Thyroid gland (tissue), 4 donors: ENCODE results near the gene BAHD1. TPM values are rescaled to one million over a fixed set of nuclear protein-coding genes. Genes with fewer than 3 reads are reported as not detected.

Source experiments
- DNase-seq, 2 donors: peaks; one replicate each; pipeline ENCODE4 v3.0.0-alpha.2; 2019
- H3K27ac ChIP-seq, 3 donors: fragments of 200-600 bp; sonication (generic); 1 replicate in 2 of 3; 2 replicates in 1 of 3; pipeline ENCODE4 v1.5.1; 2016 to 2019; ENCODE audit warnings: mild to moderate bottlenecking in 1 of 3, moderate library complexity in 1 of 3
- H3K27me3 ChIP-seq: fragments of 200-600 bp; sonication (generic); one replicate; pipeline ENCODE4 v1.5.1; 2019
- H3K36me3 ChIP-seq, 2 donors: fragments of 200-600 bp; sonication (generic); one replicate each; pipeline ENCODE4 v1.5.1; 2016 to 2019
- H3K4me1 ChIP-seq, 2 donors: fragments of 200-600 bp; sonication (generic); one replicate each; pipeline ENCODE4 v1.5.1; 2017 to 2019
- H3K4me3 ChIP-seq, 3 donors: fragments of 200-600 bp; sonication (generic); replicated peaks in 1 of 3; 1 replicate in 2 of 3; 2 replicates in 1 of 3; pipeline ENCODE4 v1.5.1; 2016; ENCODE audit warnings: mild to moderate bottlenecking in 1 of 3
- H3K9me3 ChIP-seq: fragments of 200-600 bp; sonication (generic); one replicate; pipeline ENCODE4 v1.5.1; 2017
- POLR2A ChIP-seq, 2 donors: fragments of 450-650 bp; IDR thresholded peaks; one replicate each; pipeline ENCODE4 v1.6.1; 2017; ENCODE audit warnings: antibody characterized with exemption in 2 of 2, mild to moderate bottlenecking in 2 of 2, moderate library complexity in 1 of 2
- WGBS, 2 donors: methylation state at CpG; one replicate each; pipeline ENCODE4 v1.1.5; 2017; 5-methylcytosine and 5-hydroxymethylcytosine counted together
- intact Hi-C: fragments of 100-400 bp; cut with DNase I; formaldehyde crosslinking; loops from one replicate; pipeline ENCODE4 v1.15.1; 2023
- total RNA-seq, 4 donors: library from RNA; depleted of rRNA; stranded (reverse); fragments of >200 nt; gene quantifications; one replicate each; pipeline ENCODE4 v1.2.3, GENCODE V29; 2016
- TF ChIP-seq, protein P1 (sequence below), 6 experiments: fragments of 200-600 bp in 3 of 6; fragments of 450-650 bp in 3 of 6; sonication (generic) in 3 of 6; IDR thresholded peaks; one replicate each; pipeline ENCODE4 v1.5.1; 2016 to 2019; ENCODE audit warnings: antibody characterized with exemption in 6 of 6, mild to moderate bottlenecking in 2 of 6, inconsistent platforms in 1 of 6, moderate library complexity in 1 of 6

BAHD1 gene
- total RNA-seq, 4 donors from 2014 or later: 20.0 to 50.4 (median 35.1) TPM

- H3K9me3 ChIP-seq: no peaks in the 10 kb centered on the region
- no peaks in the 10 kb centered on the region for H3K27me3 ChIP-seq
- no peak overlapping the region for H3K27ac ChIP-seq
- H3K4me1 ChIP-seq: no peaks in the 10 kb centered on the region
- TF ChIP-seq POLR2A (IDR thresholded peaks at IDR 0.05): no peak
- TF ChIP-seq, protein P1, sequence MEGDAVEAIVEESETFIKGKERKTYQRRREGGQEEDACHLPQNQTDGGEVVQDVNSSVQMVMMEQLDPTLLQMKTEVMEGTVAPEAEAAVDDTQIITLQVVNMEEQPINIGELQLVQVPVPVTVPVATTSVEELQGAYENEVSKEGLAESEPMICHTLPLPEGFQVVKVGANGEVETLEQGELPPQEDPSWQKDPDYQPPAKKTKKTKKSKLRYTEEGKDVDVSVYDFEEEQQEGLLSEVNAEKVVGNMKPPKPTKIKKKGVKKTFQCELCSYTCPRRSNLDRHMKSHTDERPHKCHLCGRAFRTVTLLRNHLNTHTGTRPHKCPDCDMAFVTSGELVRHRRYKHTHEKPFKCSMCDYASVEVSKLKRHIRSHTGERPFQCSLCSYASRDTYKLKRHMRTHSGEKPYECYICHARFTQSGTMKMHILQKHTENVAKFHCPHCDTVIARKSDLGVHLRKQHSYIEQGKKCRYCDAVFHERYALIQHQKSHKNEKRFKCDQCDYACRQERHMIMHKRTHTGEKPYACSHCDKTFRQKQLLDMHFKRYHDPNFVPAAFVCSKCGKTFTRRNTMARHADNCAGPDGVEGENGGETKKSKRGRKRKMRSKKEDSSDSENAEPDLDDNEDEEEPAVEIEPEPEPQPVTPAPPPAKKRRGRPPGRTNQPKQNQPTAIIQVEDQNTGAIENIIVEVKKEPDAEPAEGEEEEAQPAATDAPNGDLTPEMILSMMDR (IDR thresholded peaks at IDR 0.05): no peak
- 90 to 92% methylated on average over 3 of the region's 3 CpGs for WGBS, 2 donors
- peaks cover 44% of the 10 kb centered on the region in 2 donors for H3K36me3 ChIP-seq
- intact Hi-C loops: no loop called here
- H3K4me3 ChIP-seq: no peak overlapping the region
- DNase-seq: no peak
These were observed 23.9 kb downstream of the BAHD1 start for GRCh38 chr15:40464595-40465185.

DNA sequence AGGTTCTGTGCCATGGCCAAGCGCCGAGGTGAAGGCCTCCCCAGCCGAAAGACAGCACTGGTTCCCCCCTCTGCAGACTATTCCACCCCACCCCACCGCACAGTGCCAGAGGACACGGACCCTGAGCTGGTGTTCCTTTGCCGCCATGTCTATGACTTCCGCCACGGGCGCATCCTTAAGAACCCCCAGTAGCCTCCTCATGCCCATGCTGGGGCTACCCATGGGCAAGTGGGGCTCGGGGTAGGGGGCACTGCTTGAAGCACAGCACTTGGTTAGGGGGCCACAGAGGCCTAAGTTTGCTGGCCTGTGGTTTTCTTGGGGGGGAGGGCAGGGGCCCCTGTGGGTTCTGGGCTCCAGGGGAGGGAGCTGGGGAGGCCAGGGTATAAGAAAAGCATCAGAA is 25.2 kb downstream of the BAHD1 start:
- peaks cover 41 to 43% of the 10 kb centered on the region in 2 donors for H3K36me3 ChIP-seq
- WGBS, 2 donors: 91 to 98% methylated on average over 5 to 10 of the region's 10 CpGs

DNA sequence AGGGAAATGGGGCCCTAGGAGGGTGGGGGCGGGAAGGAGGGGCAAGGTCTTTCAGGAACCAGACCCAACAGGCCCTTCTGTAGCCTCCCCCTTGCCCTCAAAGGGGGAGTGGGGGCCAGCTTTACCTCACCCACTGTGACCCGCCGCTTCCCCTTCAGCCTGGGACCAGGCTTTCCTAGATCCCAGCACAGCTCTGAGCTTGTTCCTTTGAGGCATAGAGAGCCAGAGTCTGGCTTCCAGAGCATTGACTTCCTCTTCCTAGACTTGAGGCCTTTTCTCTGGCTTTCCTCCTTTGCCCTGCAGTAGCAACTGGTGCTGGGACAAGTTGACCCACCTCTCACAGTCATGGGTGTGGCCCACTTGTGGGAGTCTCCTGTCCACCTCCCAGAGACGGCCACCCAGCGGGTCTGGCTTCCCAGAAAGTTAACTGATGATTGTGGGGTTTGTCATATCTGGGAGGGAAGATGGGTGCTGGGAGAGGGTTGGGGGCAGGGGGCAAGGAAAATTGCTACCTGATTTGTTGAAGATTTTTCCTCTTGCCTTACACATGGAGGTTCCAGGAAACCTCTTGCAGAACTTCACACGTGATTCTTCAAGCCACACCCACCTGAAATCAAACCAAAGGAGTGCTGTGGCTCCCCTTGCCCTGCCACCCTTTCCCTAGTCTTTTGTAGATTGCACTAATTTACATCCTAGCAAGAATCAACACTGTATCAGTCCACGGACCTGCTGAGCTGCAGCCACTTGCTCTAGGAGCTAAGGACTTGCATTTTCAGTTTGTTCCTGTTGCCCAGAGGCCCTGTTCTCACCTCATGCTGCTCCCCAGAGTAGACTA is 25.9 kb downstream of the BAHD1 start:
- Histone ChIP-seq H3K36me3 (peaks cover 41 to 43% of the 10 kb centered on the region in 2 donors), H3K4me1 (peaks cover 8 to 11% of the 10 kb centered on the region in 2 donors), H3K27me3 (no peaks in the 10 kb centered on the region), H3K27ac (no peak overlapping the region), H3K4me3 (no peak overlapping the region), H3K9me3 (no peaks in the 10 kb centered on the region)
- TF ChIP-seq, protein P1 (IDR thresholded peaks at IDR 0.05): no peak
- no peak for TF ChIP-seq POLR2A (IDR thresholded peaks at IDR 0.05)
- intact Hi-C loops: no loop called here
- 76 to 89% methylated on average over 4 to 7 of the region's 7 CpGs for WGBS, 2 donors
- DNase-seq: no peak

More for the DNA sequence above, 25.2 kb downstream of the BAHD1 start:
- no peaks in the 10 kb centered on the region for H3K27me3 ChIP-seq
- DNase-seq: no peak
- TF ChIP-seq POLR2A (IDR thresholded peaks at IDR 0.05): no peak
- TF ChIP-seq, protein P1 (IDR thresholded peaks at IDR 0.05): no peak
- H3K27ac ChIP-seq: no peak overlapping the region
- no peak overlapping the region for H3K4me3 ChIP-seq
- intact Hi-C loops: no loop called here
- peaks cover 5 to 9% of the 10 kb centered on the region in 2 donors for H3K4me1 ChIP-seq
- no peaks in the 10 kb centered on the region for H3K9me3 ChIP-seq

DNA sequence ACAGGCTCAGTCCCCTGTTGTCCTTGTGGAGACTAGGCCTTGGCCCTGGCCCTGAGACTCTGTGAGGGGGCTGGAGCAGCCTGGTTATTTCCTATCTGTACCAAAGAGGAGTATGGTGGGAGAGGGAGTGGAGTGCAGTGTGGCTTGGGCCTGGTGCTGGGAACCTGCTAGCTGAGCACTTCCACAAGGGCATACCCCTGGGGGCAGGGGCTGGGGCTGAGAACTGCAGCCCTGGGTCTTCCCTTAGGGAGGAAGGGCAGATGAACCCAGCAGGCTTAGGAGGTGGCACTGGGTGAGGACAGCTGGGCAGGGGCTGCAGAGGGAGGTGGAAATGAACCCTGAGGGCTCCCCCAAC is 26.5 kb downstream of the BAHD1 start:
- H3K36me3 ChIP-seq: peaks cover 36 to 38% of the 10 kb centered on the region in 2 donors
- no peak for DNase-seq
- H3K27ac ChIP-seq: no peak overlapping the region
- H3K4me3 ChIP-seq: no peak overlapping the region
- peaks cover 14 to 17% of the 10 kb centered on the region in 2 donors for H3K4me1 ChIP-seq
- intact Hi-C loops: no loop called here
- H3K27me3 ChIP-seq: no peaks in the 10 kb centered on the region
- H3K9me3 ChIP-seq: no peaks in the 10 kb centered on the region
- no peak for TF ChIP-seq POLR2A (IDR thresholded peaks at IDR 0.05)
- TF ChIP-seq, protein P1 (IDR thresholded peaks at IDR 0.05): no peak

- no peaks in the 10 kb centered on the region for H3K27me3 ChIP-seq
- H3K27ac ChIP-seq: no peak overlapping the region
- H3K9me3 ChIP-seq: no peaks in the 10 kb centered on the region
- 93 to 100% methylated on average over 3 of the region's 4 CpGs for WGBS, 2 donors
- H3K4me3 ChIP-seq: no peak overlapping the region
- intact Hi-C loops: no loop called here
- peaks cover 17 to 21% of the 10 kb centered on the region in 2 donors for H3K4me1 ChIP-seq
- H3K36me3 ChIP-seq: peaks cover 25 to 29% of the 10 kb centered on the region in 2 donors
- TF ChIP-seq, protein P1 (IDR thresholded peaks at IDR 0.05): no peak
- no peak for TF ChIP-seq POLR2A (IDR thresholded peaks at IDR 0.05)
- no peak for DNase-seq
These were observed 28.2 kb downstream of the BAHD1 start for GRCh38 chr15:40468898-40469331.
